HG02759 (cell line): ENCODE measurements around the gene RARS1.

Source experiments
- ATAC-seq: cut with Tn5 transposase; IDR thresholded peaks from one replicate; pipeline ENCODE4 v1.9.1; 2021; ENCODE audit warnings: mild to moderate bottlenecking, moderate library complexity; ENCODE audit not compliant: unreplicated experiment

RARS1 gene

GRCh38 chr5:168553377-168554130, 67.3 kb downstream of the RARS1 start:
- no peak for ATAC-seq

- no peak for ATAC-seq
These were observed 71.1 kb downstream of the RARS1 start for GRCh38 chr5:168557389-168557788.

- ATAC-seq, result no peak
These were observed 76.0 kb downstream of the RARS1 start for GRCh38 chr5:168562279-168562678.

- ATAC-seq, result no peak
These were observed 77.7 kb downstream of the RARS1 start for GRCh38 chr5:168563959-168564358.

- no peak for ATAC-seq
These were observed 82.5 kb downstream of the RARS1 start for GRCh38 chr5:168568738-168569137.
